ENCODE measurements around the gene WDR44.

Gene WDR44

DNA sequence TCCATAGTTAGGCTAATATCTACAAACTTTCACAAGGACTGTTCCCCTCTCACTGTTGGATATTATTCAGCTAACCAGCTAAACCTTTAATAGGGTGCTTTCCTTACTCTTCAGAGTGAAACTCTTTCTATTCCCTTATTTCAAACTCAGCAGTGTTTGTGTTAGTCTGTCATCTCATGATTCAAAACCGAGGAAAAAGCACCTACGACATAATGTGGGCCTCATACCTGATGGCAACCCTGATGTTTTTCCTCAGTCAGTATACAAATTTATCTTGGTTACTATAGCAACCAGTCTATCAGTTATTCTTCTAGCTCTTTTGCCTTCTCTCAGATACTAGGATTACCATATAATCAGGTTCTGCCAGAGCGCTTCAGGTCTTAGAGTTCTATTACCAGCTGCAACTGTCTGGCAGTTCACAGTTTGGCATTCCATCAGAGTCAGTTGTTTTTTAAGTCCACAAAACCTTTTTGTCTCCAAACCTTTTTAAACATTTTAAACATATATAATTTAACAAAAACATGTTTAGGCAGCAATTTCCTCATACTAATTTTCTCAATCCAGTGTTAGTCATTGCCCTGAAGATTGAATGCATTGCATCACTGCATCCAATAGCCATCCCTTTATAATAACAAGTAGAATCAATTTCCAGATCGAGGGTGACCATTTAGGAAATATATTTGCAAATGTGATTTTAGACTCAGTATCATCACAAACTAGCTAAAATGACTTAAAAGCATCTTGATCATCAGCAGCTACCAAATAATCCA lies 7.4 kb downstream of the WDR44 start:
- DNase-seq, result no peak
- in situ Hi-C loops (cut with MboI; ENCODE audit: low pct_unique_long_range_greater_than_20kb, low sequenced_read_pairs), result no loop called here

DNA sequence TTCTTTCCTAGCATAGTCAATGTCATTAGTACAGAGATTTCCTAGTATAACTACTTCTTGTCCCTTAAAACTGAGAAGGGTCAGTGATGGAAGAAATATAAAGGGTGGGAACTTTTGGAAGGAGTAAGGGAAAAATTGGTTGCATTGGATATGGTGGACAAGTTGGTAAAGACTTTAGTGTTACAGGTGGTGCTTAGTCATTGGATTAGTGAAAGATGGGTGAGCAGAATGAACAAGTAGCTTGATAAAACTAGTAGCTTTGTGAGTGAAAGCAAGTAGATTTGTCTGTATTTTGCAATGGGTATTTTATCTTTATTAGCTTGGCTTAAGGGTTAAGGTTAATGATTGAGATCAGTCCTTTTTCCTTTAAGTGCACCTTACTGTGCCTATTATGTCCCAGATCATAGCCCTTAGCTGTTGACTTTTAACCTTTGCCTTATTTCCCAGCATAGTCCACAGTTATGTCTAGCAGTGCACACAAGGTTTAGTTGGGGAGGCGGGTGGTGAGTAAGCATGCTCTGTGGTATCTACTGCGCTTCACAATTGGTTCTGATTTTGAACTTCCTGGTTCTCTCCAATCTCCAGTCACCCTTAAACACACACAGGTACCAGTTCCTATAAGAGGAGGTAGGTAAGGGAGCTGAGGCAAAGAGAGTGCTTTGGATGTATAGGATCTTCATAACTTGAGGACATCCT lies 9.5 kb downstream of the WDR44 start:
- no peak for DNase-seq
- in situ Hi-C loops (cut with MboI; ENCODE audit: low pct_unique_long_range_greater_than_20kb, low sequenced_read_pairs), result no loop called here

DNA sequence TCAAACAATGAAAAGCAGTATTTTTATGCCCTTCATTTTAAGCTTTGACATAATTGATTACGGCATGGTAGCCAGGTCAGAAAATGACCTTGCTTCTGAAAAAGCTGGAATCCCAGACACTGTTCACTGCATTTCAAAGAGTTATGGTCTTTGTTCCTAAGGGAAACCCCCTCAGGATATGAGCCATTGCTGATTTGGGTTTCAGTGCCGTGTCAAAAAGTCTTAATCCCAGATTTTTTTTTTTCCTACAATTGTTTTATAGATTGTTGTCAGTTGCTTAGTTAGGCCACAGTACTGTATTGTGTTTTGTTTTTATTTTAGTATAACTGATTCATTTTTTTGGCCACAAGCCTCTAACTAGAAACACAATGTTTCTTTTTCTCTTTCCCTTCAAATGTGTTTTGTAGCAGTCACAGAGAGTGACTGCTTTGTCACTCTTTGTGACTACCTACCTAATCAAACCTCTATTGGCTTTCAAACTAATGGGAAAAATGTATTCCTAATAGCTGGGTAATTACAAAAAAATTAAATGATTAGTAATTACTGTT lies 10.3 kb downstream of the WDR44 start:
- in situ Hi-C loops (cut with MboI; ENCODE audit: low pct_unique_long_range_greater_than_20kb, low sequenced_read_pairs), result no loop called here
- DNase-seq, result no peak

DNA sequence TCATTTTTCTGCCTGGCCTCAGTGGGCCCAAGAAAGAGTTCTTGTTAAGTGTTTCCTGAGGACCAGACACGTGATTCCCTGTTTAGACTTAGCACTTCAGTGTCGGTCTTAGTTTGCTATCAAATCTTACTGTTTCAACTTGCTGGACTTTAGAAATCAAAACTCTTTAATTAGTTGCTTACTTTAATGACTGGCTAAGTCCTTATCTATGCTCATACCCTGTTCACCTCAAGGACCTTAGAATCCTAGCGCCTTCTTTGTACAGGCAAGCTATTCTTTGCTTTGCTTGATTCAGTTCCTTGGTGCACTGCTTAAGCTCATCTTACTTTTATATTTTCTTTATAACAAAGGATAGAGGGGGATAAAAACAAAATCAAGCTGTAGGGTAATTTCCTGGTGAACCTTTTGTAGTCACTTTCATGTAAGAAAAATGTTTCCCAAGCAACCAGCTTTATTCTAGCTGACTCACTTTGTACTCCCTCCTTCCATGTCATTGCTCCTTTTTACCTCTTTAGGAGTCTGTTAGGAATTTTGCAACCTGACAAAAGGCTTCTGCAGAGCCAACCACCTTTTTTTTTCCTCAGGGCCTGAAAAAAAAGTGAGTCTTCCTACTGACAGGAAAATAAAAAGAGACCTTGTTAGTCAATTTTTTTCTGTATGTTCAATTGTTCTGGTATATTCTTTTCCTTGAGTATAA lies 14.7 kb downstream of the WDR44 start:
- no peak for DNase-seq
- in situ Hi-C loops (cut with MboI; ENCODE audit: low pct_unique_long_range_greater_than_20kb, low sequenced_read_pairs), result no loop called here

DNA sequence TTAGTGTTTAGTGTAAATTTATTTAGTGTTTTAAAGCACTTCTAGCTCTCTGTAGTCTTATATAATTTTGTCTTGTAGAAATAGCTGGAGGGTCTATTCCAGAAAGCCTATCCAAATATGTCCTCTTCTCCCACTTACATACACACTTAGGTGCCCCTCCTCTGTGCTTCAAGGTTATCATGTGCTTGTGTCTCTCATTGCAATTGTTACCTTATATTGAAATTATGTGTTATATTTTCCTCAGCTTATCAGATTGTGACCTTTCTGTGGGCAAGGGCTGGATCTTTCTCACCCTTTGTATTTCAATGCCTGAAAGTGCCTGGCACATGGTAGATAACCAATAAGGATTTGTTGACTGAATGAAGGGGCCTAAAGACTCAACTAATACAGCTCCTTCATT lies 18.4 kb downstream of the WDR44 start:
- DNase-seq, result no peak
- in situ Hi-C loops (cut with MboI; ENCODE audit: low pct_unique_long_range_greater_than_20kb, low sequenced_read_pairs), result no loop called here

DNA sequence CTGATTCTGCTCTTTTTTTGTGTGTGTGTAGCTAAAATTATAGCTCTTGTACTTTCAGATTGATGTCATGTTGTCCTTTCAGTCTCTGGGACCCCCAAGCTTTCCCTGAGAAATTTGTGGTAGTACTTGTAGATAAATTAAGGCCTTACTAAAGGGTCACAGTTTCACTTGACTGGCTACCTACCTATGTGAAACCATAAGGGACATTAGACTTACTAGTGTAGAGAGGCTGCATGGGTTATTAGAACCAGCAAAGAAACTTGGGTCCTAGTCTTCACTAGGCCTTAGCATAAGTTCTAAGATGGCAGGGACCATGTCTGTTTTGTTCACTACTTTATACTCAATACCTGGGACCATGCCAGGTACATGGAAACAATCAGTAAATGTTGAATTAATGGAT lies 21.4 kb downstream of the WDR44 start:
- no peak for DNase-seq
- in situ Hi-C loops (cut with MboI; ENCODE audit: low pct_unique_long_range_greater_than_20kb, low sequenced_read_pairs), result no loop called here

DNA sequence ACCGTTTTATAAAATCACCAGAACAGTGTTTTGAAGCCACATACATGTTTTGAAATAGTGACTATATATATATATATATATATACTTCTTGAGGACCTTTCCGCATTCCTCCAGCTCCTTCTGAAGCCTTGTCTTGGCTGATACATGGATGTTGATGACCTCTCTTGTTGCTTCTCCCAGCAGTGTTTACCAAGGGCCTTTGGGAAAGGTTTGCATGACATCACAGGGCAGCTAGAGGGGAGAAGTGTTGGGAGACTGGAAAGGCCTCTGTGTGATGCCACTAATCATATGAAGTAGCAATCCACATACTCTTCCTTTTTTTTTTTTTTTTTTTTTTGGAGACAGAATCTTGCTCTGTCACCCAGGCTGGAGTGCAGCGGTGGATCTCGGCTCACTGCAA lies 22.5 kb downstream of the WDR44 start:
- no peak for DNase-seq
- in situ Hi-C loops (cut with MboI; ENCODE audit: low pct_unique_long_range_greater_than_20kb, low sequenced_read_pairs), result no loop called here

DNA sequence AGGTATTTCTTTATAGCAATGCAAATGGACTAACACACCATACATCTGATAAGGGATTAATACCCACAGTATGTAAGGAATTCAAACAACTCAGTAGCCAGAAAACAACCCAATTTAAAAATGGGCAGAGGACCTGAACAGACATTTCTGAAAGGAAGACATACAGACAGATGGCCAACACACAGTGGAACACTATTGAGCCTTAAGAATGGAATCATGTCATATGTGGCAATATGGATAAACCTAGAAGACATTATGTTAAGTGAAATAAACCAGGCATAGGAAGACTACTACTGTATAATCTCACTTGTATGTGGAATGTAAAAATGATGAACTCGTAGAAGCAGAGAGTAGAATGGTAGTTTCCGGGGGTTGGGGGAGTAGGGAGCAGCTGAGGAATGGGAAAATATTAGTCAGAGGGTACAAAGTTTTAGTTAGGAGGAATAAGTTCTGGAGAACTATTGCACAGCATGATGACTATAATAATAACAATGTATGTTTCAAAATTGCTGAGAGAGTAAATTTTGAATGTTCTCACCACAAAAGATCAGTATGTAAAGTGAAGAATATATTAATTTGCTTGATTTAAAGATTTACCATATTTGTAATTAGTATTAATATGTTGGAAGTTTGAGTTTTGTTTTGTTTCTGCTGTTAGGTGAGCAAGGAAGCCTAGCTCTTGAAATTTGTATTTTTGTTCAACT lies 25.2 kb downstream of the WDR44 start:
- DNase-seq, result no peak
- in situ Hi-C loops (cut with MboI; ENCODE audit: low pct_unique_long_range_greater_than_20kb, low sequenced_read_pairs), result no loop called here

DNA sequence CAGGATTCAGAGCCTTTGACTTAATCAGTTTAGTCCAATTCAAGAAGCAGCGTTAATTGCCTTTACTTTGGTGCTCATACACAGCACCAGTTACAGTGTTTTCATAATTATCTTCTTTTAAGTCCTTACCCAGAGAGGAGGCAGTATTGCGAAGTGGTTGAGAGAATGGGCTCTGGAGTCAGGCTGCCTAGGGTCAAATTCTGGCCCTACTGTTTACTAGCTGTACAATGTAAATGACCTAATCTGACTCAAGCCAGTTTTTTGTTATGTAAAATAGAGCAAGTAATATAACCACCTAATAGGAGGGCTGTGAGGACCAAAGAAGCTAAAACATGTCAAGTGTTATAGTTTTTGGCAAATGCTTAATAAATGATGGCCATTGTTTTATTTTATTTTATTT lies 27.6 kb downstream of the WDR44 start:
- DNase-seq, result no peak
- in situ Hi-C loops (cut with MboI; ENCODE audit: low pct_unique_long_range_greater_than_20kb, low sequenced_read_pairs), result no loop called here

DNA sequence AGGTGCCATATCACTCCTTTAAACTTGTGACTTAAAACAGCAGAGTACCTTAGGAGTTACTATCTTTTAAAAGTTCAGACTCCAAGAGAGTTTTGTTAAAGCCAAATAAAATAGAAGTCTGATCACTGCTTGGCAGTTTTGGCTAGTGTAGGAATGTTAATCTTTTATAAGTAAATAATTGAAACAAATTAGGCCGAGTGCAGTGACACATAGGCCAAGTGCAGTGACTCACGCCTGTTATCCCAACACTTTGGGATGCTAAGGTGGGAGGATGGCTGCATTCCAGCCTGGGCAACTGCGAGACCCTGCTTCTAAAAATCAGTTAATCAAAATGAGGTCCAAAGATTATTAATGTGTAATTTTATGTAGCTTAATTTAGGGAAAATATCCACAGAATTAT lies 37.2 kb downstream of the WDR44 start:
- no peak for DNase-seq
- in situ Hi-C loops (cut with MboI; ENCODE audit: low pct_unique_long_range_greater_than_20kb, low sequenced_read_pairs), result no loop called here

DNA sequence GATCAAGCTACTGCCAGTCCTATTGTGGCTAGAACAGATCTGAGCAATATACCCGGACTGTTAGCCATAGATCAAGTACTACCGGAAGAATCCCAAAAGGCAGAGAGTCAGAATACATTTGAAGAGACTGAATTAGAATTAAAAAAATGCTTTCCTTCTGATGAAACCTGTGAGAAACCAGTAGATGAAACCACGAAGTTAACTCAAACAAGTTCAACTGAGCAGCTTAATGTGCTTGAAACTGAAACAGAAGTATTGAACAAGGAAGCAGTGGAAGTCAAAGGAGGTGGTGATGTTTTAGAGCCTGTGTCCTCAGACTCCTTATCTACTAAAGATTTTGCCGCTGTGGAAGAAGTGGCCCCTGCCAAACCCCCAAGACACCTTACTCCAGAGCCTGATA lies 46.8 kb downstream of the WDR44 start:
- in situ Hi-C loops (cut with MboI; ENCODE audit: low pct_unique_long_range_greater_than_20kb, low sequenced_read_pairs), result no loop called here
- no peak for DNase-seq

DNA sequence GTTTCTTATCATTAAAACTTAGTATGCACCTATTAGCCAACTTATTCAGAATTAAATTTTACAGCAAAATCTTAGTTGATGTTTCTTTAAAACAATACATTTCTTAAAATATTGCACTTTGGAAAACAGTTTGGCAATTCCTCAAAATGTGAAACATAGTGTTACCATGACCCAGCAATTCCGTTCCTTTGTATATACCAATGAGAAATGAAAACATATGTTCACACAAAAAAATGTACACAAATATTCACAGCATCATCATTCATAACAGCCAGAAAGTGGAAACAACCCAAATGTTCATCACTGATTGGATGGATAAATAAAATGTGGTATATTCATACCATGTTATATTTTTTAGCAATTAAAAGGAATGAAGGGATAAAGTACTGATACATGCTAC lies 50.2 kb downstream of the WDR44 start:
- DNase-seq, result no peak
- in situ Hi-C loops (cut with MboI; ENCODE audit: low pct_unique_long_range_greater_than_20kb, low sequenced_read_pairs), result no loop called here

DNA sequence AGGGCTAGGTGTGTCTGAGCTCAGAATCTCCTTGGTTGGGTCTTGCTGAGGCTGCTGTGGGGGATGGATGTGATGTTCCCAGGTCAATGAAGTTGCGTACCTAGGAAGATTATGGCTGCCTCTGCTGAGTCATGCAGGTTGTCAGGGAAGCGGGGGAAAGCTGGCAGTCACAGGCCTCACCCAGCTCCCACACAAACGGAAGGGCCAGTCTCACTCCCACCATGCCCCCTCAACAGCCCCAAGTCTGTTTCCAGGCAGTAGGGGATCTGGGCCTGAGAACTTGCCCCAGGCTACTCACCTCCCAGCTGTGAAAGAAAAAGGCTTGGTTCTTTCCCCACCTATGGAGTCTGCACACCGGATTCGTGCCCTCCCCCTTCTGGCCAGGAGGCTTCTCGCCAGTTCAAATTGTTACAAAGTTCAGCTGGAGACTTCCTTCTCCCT lies 72.9 kb downstream of the WDR44 start:
- no peak for DNase-seq
- in situ Hi-C loops (cut with MboI; ENCODE audit: low pct_unique_long_range_greater_than_20kb, low sequenced_read_pairs), result no loop called here

DNA sequence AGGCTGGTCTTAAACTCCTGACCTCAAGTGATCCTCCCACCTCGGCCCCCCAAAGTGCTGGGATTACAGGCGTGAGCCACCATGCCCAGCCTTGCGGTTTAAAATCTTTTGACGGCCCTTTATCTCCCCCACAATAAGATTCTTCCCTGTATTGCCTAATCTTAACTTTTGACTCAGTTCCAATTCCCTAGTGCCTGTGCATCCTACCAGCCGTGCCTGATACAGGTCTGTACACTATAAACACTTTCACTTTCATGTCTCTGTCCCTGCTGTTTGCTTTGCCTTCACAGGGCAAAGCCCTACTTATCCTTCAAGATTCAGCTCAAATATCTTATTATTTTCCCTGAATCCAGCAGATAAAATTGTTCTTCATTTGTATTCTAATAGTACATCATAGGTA lies 74.6 kb downstream of the WDR44 start:
- in situ Hi-C loops (cut with MboI; ENCODE audit: low pct_unique_long_range_greater_than_20kb, low sequenced_read_pairs), result no loop called here
- peak; percentile 12 for DNase-seq

DNA sequence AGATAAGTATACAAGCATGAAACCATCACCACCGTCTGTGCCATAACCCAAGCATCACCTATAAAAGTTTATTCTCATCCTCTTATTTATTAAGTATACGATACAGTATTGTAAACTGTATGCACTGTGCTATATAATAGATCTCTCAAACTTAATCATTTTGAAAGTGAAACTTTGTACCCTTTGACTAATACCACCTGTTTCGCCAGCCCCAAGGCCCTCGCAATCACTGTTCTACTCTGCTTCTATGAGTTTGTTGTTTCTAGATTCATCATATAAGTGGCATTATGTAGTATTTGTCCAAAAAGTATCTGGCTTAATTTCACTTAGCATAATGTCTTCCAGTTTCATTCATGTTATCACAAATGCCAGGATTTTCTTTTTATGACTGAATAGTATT lies 77.7 kb downstream of the WDR44 start:
- DNase-seq, result no peak
- in situ Hi-C loops (cut with MboI; ENCODE audit: low pct_unique_long_range_greater_than_20kb, low sequenced_read_pairs), result no loop called here

DNA sequence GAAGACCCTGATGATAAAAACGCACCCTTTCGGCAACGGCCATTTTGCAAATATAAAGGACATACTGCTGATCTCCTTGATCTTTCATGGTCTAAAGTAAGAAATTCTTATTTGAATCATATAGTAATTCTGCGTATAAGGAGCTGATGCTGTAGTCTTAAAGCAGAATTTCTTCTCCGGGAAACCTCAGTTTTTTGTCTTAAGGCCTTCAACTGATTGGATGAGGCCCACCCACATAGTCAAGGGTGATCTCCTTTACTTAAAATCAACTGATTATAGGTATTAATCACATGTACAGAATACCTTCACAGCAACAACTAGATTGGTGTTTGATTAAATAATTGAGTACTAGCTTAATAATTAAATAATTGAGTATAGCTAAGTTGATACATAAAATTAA lies 86.9 kb downstream of the WDR44 start:
- no peak for DNase-seq
- in situ Hi-C loops (cut with MboI; ENCODE audit: low pct_unique_long_range_greater_than_20kb, low sequenced_read_pairs), result no loop called here

DNA sequence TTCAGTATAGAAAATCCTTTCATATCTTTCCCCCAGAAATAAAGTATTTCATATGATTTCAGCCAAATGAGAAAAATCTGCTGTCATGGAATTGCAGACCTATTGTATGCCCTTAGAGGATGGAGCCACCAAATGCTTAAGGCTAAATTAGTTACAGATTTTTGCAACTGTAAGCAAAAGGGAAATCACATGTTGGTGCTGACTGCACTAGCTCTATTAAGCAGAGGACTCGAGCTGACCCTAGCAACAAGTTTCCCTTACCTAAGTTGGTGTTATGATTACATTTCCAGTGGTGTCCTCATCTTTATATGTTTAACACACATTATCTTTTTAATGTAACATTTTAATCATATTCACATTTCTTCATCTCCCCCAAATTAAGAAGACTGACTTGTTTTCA lies 91.4 kb downstream of the WDR44 start:
- in situ Hi-C loops (cut with MboI; ENCODE audit: low pct_unique_long_range_greater_than_20kb, low sequenced_read_pairs), result no loop called here
- no peak for DNase-seq

DNA sequence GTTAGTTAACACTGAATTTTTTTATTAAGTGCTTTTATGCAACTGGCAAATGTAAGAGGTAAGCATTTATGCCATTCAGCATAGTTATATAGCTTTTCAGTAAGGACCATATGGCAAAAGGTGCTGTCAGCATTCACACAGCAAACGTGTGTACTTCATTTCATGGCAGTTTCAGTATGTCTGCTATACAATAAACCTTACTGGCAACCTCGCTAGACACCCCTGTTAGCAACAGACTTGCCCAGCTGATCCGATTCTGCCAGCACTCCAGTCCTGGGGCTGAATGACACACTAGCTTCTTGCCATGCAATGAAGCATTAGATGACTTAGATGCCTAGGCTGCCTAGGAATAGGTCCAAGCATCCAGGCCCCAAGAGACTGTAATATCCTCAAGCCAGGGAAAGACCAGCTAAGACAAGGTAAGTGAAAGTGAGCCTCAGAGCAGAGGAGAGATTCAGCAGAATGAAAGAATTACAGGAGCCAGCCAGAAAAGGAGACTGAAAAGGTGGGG lies 102.4 kb downstream of the WDR44 start:
- DNase-seq, result no peak
- in situ Hi-C loops (cut with MboI; ENCODE audit: low pct_unique_long_range_greater_than_20kb, low sequenced_read_pairs), result no loop called here

DNA sequence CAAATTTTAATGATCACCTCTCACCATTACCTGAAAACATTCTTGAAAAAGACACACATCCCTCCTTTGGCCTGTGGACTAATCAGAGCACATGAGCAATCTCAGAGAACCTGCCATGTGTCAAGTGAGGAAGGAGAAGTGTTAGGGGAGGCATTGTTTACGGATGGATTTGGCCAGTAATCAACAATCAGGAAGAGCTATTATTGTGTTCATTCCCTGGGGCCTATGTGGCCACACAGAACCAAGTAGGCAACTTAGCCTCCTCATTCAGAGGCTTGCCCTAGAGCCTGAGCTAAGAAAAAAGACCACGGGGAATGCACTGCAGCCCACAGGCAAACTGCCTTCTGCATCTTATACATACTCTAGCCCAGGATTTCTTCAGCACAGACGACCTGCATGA lies 109.1 kb downstream of the WDR44 start:
- DNase-seq, result no peak
- in situ Hi-C loops (cut with MboI; ENCODE audit: low pct_unique_long_range_greater_than_20kb, low sequenced_read_pairs), result loop anchor here (25.0 kb wide), 2 partner anchors 132 to 357 kb away; partner anchors contain the start of gene ZCCHC12

Measured in KBM-7 (cell line).